ENCODE results near the gene NET1.
A peak's percentile ranks its signal among the peaks of the same experiment; 100 is the strongest.
"Not testable (repeated sequence)": the region's sequence is repeated elsewhere in the genome, so short reads cannot be mapped to it uniquely, and the experiment has no call there.

Gene NET1, protein sequence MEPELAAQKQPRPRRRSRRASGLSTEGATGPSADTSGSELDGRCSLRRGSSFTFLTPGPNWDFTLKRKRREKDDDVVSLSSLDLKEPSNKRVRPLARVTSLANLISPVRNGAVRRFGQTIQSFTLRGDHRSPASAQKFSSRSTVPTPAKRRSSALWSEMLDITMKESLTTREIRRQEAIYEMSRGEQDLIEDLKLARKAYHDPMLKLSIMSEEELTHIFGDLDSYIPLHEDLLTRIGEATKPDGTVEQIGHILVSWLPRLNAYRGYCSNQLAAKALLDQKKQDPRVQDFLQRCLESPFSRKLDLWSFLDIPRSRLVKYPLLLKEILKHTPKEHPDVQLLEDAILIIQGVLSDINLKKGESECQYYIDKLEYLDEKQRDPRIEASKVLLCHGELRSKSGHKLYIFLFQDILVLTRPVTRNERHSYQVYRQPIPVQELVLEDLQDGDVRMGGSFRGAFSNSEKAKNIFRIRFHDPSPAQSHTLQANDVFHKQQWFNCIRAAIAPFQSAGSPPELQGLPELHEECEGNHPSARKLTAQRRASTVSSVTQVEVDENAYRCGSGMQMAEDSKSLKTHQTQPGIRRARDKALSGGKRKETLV

DNA sequence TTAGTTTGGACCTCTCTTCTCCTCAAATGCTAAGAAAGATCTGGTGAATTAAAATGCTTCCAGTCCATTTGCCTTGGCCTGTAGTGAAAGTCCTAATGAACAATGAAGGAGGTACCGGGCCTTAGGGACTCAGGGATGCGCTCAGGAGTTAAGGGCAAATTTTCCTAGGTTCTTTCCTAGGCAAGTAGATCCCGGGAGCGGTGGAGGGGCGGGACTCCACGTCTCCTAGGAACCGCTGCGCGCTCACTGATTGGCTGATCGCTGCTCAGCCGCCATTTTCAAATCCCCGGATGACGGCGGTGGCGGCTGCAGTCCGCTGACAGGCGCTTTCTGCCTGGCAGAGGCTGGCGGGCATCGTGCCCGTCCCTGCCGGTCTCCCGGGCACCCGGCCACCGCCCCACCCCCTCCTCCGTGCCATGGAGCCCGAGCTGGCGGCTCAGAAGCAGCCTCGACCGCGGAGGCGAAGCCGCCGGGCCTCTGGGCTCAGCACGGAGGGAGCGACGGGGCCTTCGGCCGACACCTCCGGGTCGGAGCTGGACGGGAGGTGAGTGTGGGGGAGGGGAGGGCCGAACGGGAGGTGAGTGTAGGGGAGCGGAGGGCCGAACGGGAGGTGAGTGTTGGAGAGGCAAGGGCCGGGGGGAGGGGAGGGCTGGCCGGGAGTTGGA is at the start of gene NET1:
TSS of gene NET1 (plus strand) at position 281 of the 665 bp plus-strand sequence. CDS start at position 417, 136 bp downstream.
- DNase-seq (ENCODE audit: low read depth in 1 of 2, low spot score in 1 of 2): peak; percentile 30 to 46

DNA sequence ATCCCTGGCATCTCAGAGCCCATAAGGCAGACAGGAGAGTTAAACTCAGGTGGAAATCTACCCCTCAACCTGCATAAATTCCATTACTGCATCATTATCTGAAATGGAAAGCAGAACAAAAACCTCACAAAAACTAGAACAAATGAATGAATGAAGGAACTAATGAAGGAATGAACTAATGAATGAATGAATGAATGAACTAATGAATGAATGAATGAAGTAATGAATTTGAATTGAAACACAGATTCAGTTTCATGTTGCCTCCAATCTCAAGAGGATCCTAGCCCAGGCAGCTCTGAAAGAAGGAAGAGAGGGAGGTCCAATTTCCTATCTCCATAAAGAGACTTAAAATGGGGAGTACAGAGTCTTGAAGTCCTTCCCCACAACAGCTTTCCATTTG is 49.5 kb upstream of the NET1 start:
- no peak for DNase-seq (ENCODE audit: low read depth in 1 of 2, low spot score in 1 of 2)

DNA sequence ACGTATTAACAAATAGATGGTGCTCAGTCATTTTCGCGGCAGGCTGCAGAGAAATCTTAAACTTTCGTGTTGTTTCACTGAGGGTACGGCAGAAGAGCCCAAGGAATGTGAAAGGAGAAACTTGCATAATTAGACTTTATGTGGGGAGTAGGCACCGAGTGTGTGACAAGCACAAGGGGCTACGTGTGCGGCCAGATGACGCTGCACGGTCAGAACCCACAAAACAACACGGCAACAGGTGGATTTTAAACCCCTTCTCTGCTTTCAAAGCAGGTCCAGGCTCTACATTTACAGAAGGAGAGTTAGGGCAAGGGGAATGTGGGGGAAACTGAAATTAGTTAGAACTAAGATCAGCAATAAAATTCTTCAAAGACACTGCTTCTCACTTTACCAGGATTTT is 48.0 kb upstream of the NET1 start:
- no peak for DNase-seq (ENCODE audit: low read depth in 1 of 2, low spot score in 1 of 2)

DNA sequence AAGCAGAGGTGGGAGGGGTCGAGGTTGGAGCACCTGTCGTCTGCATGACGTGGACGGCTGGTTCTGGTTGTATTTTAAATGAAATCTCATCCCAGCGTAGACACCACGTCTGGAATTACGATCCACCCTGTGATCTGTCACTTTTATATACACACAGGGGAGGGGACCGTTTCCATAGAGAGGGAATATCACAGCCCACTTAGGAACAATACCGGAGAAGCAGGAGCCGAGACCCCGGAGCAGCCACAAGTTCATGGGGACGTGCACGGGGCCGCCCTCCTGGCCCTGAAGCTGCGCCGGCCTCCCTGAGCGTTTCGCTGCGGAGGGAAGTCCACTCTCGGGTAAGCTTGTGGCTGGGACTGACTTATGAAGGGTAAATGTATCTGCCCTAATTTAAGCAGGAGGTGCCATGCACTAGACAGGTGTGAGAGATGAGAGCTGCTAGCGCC is 47.4 kb upstream of the NET1 start, which contains the start of gene UCN3:
TSS of gene UCN3 (plus strand) at position 77 of the 449 bp plus-strand sequence. CDS start 8,755 bp downstream, outside the sequence.
- no peak for DNase-seq (ENCODE audit: low read depth in 1 of 2, low spot score in 1 of 2)

DNA sequence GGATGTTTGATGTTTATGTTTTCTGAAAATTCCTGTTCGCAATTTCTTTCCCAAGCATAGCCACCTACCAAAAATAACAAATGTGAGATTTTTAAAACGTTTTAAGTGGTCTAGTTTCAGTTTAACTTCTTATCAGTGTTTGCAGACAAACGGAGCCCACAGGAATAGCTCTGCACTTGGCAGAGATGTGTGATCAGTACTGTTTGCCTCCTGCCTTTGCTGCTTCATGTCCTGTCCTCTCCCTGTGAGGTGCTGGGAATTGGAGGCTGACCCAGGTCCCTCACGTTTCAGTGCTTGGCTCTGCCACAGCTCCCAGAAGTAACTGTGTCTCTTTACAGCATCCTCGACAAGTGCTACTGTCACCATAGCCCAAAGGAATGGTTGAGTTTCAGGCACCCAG is 46.4 kb upstream of the NET1 start:
- no peak for DNase-seq (ENCODE audit: low read depth in 1 of 2, low spot score in 1 of 2)

DNA sequence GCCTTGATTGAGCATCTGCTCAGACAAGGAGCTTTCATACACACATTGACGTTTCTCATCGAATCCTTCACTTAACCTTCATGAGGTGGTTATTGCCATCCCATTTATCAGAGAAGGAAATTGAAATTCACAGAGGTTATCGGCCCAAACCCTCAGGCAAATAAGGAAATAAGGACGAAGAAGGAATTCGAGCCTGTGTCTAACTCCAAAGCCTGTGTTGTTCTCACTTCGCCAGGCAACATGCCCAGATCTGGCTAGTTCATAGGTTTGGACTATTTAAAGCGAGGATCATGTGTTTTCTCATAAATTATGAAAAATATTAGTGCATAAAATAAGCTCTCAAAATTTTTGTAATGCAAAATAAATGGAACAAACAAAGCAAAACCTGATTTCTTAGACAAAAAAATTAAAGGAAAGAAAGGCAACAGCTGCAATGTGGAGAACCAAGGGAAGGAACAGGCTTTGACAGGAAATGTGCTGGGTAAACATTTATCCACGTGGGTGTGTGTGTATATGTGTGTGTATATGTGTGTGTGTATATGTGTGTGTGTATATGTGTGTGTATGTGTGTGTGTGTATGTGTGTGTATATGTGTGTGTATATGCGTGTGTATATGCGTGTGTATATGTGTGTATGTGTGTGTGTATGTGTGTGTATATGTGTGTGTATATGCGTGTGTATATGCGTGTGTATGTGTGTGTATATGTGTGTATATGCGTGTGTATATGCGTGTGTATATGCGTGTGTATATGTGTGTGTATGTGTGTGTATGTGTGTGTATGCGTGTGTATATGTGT is 42.8 kb upstream of the NET1 start:
- DNase-seq (ENCODE audit: low read depth in 1 of 2, low spot score in 1 of 2): no peak

DNA sequence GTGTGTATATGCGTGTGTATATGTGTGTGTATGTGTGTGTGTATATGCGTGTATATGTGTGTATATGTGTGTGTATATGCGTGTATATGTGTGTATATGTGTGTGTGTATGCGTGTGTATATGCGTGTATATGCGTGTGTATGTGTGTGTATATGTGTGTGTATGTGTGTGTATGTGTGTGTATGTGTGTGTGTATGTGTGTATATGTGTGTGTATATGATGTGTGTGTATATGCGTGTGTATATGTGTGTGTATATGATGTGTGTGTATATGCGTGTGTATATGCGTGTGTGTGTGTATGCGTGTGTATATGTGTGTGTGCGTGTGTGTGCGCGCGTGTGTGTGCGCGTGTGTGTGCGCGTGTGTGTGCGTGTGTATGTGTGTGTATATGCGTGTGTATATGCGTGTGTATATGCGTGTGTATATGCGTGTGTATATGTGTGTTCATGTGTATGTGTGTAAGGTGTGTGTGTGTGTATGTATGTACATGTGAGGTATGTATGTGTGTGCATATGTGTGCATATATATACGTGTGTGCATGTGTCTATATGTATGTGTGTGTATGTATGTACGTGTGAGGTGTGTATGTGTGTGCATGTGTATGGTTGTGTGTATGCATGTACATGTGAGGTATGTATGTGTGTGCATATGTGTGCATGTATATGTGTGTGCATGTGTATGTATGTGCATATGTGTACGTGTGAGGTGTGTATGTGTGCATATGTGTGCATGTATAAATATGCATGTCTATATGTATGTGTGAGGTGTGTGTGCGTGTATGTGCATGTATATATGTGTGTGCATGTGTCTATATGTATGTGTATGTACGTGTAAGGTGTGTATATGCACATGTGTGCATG is 41.6 kb upstream of the NET1 start:
- no peak for DNase-seq (ENCODE audit: low read depth in 1 of 2, low spot score in 1 of 2)

DNA sequence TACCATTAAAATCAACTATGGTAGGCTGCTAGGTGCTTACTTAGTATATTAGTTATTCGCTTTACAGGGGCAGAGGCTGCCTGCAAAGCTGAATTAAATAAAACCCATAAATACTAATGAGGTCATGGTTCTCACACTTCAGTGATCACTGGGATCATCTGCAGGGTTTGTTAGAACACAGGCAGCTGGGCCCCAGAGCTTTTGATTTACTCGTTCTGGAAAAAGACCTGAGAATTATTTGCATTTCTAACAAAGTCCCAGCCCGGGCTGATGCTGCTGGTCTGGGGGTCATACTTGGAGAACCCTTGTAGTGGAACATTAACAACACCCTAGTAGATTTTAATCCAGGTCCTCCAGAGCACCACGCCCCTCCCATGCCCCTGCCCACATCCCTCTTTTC is 39.0 kb upstream of the NET1 start:
- DNase-seq (ENCODE audit: low read depth in 1 of 2, low spot score in 1 of 2): no peak

DNA sequence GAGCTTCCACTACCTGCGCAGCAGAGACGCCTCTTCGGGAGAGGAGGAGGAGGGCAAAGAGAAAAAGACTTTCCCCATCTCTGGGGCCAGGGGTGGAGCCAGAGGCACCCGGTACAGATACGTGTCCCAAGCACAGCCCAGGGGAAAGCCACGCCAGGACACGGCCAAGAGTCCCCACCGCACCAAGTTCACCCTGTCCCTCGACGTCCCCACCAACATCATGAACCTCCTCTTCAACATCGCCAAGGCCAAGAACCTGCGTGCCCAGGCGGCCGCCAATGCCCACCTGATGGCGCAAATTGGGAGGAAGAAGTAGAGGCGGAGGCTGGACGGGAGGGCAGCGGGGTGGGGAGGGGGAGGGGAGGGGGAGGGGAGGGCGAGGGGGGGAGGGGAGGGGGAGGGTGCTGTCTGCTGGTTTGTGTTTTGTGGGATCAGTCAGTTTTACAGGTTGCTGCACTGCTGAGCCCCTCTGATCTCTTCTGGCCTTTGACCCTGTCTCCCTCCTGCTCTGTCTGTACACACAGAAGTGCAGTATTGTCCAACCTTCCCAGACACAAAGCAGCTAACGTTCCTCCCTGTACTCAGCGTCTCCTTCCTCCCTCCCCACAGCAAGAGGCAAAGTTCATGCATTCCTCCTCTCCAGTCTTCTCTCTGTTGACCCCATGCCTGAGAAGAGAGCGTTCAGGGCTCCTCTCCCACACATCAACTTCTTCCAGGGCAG is 38.3 kb upstream of the NET1 start:
- DNase-seq (ENCODE audit: low read depth in 1 of 2, low spot score in 1 of 2): no peak

DNA sequence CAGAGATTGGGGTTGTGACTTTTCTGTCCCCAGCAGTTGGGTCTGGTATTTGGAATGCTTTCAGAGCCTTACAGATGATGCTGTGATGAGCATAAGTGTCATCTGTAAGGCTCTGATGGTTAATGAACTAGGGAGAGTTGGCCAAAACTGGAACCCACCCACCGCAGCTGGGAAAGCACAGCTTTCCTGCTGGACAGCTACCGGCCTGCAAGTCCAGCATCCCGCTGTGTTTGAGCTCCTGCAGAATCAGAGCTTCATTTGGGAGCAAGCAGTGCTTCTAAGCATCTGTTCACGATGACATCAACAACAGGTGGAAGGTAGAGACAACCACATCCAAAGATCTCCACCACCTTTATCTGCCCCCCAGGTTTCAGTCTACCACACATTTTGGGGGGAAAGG is 35.9 kb upstream of the NET1 start:
- DNase-seq (ENCODE audit: low read depth in 1 of 2, low spot score in 1 of 2): no peak

DNA sequence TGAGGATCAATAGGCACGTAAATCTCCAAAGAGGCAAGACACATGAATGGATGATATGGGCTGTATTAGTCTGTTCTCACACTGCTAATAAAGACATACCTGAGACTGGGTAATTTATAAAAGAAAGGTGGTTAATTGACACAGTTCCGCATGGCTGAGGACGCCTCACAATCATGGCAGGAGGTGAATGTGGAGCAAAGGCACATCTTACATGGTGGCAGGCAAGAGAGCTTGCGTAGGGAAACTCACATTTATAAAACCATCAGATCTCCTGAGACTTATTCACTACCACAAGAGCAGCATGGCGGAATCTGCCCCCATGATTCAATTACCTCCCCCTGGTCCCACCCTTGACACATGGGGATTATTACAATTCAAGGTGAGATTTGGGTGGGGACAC is 33.2 kb upstream of the NET1 start:
- not testable (repeated sequence) for DNase-seq (ENCODE audit: low read depth in 1 of 2, low spot score in 1 of 2)

DNA sequence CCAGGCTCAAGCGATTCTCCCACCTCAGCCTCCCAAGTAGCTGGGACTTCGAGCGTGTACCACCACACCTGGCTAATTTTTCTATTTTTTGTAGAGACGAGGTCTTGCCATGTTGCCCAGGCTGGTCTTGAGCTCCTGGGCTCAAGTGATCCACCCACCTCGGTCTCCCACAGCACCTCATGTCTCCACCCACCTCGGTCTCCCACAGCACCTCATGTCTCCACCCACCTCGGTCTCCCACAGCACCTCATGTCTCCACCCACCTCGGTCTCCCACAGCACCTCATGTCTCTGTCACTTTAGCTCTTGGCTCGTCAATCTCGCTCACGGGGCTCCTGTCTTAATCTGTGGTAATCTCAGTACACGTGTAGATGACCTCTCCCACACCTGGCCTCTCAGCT is 32.0 kb upstream of the NET1 start:
- DNase-seq (ENCODE audit: low read depth in 1 of 2, low spot score in 1 of 2): not testable (repeated sequence)

DNA sequence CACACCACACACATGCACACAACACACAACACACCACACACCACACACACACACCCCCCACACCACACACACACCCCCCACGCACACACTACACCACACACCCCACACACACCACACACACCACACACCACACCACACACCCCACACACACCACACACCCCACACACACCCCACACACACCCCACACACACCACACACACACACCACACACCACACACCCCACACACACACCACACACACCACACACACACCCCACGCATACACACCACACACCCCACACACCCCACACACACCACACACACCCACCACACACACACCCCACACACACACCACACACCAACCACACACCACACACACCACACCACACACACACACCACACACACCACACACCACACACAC is 31.2 kb upstream of the NET1 start:
- DNase-seq (ENCODE audit: low read depth in 1 of 2, low spot score in 1 of 2): no peak

DNA sequence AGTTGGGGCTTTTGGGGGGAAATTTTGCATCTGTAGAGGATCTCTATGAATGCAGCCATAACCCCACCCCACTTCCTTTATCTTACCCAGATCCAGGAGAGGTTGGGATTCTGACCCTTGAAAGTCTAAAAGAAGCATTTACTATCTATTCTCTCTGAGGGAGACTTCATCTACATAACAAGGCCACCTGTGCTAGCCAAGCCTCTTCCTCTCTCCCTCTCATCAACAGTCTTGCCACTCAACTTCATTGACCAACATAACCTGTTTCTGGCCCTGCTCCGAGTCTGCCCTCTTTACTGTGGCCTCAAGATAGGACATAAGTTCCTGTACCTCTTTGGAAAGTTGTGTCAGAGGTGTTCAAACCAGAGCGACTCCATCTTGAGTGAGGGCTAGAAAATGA is 27.1 kb upstream of the NET1 start:
- DNase-seq (ENCODE audit: low read depth in 1 of 2, low spot score in 1 of 2): no peak

DNA sequence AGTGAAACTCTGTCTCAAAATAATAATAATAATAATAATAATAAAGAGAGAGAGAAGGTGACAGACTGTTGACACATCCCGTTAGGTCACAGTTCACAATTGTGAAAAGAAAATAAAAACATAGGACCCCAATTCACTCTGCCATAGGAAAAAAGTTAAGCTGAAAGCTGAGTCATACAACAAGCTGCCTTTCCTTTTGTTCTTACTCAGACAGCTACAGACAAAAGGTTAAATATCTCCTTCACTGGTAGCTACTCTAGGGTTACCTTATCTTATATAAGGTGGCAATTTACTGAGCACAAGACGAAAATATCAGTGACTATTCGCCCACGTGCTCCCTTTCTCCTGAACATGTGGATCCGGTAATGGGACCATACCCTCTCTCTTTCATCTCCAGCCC is 25.2 kb upstream of the NET1 start:
- no peak for DNase-seq (ENCODE audit: low read depth in 1 of 2, low spot score in 1 of 2)

DNA sequence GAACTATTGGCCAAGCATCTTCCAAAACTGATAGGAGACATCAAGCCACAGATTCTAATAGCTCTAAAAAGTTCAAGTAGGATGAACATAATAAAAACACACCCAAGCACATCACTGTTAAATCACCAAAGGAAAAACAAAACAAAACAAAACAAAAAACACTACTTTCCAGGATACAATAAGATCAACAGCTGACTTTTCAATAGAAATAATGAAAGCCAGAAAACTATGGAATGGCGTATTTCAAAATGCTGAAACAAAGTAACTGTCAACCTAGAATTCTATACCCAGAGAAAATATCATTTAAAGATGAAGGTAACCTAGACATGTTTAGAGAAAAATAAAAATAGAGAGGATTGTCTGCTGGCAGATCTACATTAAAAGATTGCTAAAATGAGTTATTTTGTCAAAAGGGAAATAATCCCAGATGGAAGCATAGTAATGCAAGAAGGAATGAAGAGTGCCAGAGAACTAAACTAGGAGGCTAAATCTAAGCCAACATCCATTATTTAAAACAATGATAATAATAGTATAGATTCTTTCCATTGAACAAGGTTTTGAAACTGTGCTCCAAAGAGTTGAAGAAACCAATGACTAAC is 21.7 kb upstream of the NET1 start:
- no peak for DNase-seq (ENCODE audit: low read depth in 1 of 2, low spot score in 1 of 2)

DNA sequence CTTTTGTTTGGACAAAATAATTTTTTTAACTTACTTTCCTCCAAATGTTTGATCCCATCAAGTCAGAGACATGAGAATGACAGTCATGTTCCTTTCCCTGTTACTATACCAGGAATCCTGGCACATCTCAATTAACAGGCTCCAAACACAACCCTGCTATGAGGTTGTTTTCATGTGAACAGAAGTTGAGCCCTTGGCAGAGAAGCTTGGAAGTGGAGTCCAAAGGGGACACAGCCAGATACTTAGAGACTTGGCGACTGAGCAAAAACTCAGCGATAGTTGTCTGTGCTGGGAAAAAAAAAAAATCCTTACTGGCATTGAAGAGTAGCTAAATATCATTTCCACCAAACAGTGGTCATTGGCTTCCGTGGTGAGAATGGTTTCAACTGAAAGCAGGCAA is 20.6 kb upstream of the NET1 start:
- DNase-seq (ENCODE audit: low read depth in 1 of 2, low spot score in 1 of 2): no peak

DNA sequence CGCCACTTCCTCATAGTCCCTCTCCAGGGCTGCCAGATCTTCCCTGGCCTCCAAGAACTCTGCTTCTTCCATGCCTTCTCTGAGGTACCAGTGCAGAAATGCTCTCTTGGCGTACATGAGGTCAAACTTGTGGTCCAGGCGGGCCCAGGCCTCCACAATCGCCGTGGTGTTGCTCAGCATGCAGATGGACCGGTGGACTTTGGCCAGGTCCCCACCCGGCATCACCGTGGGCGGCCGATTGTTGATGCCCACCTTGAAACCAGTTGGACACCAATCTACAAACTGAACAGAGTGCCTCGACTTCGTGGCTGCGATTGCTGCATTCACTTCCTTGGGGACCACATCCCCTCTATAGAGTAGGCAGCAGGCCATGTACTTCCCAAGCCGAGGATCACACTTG is 18.8 kb upstream of the NET1 start:
- DNase-seq (ENCODE audit: low read depth in 1 of 2, low spot score in 1 of 2): no peak

DNA sequence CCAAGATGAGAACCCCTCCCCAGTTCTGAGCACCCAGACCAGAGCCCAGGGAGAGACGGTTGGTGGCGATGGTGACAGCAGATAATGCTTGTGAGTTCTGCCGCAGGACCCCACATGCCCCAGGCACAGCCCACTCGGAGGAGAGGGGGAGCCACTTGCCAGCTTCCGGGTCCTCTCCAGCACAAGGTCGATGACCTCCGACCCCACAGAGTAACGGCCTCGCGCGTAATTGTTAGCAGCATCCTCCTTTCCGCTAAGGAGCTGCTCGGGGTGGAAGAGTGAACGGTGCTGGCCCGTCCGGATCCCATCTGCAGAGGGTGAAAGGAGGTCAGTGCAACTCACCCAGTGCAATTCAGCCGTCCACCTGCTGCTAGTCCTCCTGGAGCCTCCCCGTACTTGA is 17.2 kb upstream of the NET1 start:
- DNase-seq (ENCODE audit: low read depth in 1 of 2, low spot score in 1 of 2): no peak
